H9 (cell line): ENCODE measurements around the gene IQCM. TPM values are rescaled to one million over a fixed set of nuclear protein-coding genes. Genes with fewer than 3 reads are reported as not detected.

Experiments used
- DNase-seq: peaks from one replicate; pipeline ENCODE4 v3.0.0-alpha.2; 2017
- H2AFZ ChIP-seq: one replicate; pipeline ENCODE4 v1.6.1; 2013; ENCODE audit warnings: mild to moderate bottlenecking, low read length, control low read depth, moderate library complexity
- H2AK5ac ChIP-seq: 2 replicates; pipeline ENCODE4 v1.6.1; 2013; ENCODE audit warnings: low read length, control low read depth, mixed read lengths; ENCODE audit not compliant: insufficient read length
- H2BK120ac ChIP-seq: one replicate; pipeline ENCODE4 v1.6.1; 2013; ENCODE audit warnings: low read depth, mild to moderate bottlenecking, low read length, control low read depth, inconsistent platforms; ENCODE audit not compliant: poor library complexity, severe bottlenecking
- H2BK12ac ChIP-seq: 2 replicates; pipeline ENCODE4 v1.6.1; 2013; ENCODE audit warnings: low read length, control low read depth, mixed read lengths, low read depth; ENCODE audit not compliant: insufficient read length
- H2BK15ac ChIP-seq: 2 replicates; pipeline ENCODE4 v1.6.1; 2013; ENCODE audit warnings: low read depth, low read length, control low read depth
- H2BK20ac ChIP-seq: one replicate; pipeline ENCODE4 v1.6.1; 2013; ENCODE audit warnings: low read depth, mild to moderate bottlenecking, low read length, control low read depth, inconsistent platforms; ENCODE audit not compliant: poor library complexity, severe bottlenecking
- H2BK5ac ChIP-seq: 2 replicates; pipeline ENCODE4 v1.6.1; 2013; ENCODE audit warnings: low read length, control low read depth, mixed read lengths; ENCODE audit not compliant: insufficient read length
- H3K14ac ChIP-seq: 2 replicates; pipeline ENCODE4 v1.6.1; 2013; ENCODE audit warnings: low read length, control low read depth; ENCODE audit not compliant: insufficient read depth
- H3K18ac ChIP-seq: 2 replicates; pipeline ENCODE4 v1.6.1; 2013; ENCODE audit warnings: low read depth, mild to moderate bottlenecking, mixed read lengths, low read length, control low read depth; ENCODE audit not compliant: insufficient read length
- H3K23ac ChIP-seq: 2 replicates; pipeline ENCODE4 v1.6.1; 2013; ENCODE audit warnings: low read length, control low read depth, mixed read lengths, low read depth; ENCODE audit not compliant: insufficient read length
- H3K23me2 ChIP-seq: 2 replicates; pipeline ENCODE4 v1.6.1; 2013; ENCODE audit warnings: low read depth, mild to moderate bottlenecking, mixed read lengths, low read length, control low read depth; ENCODE audit not compliant: insufficient read length, poor library complexity, severe bottlenecking
- H3K27ac ChIP-seq: 2 replicates; pipeline ENCODE4 v1.5.1; 2013; ENCODE audit warnings: low read length, control low read depth, mixed read lengths, low read depth; ENCODE audit not compliant: insufficient read length
- H3K27me3 ChIP-seq: 2 replicates; pipeline ENCODE4 v1.6.1; 2013; ENCODE audit warnings: low read length, control low read depth, inconsistent platforms; ENCODE audit not compliant: insufficient read depth
- H3K4ac ChIP-seq: 2 replicates; pipeline ENCODE4 v1.6.1; 2013; ENCODE audit warnings: low read depth, mild to moderate bottlenecking, control low read depth, inconsistent platforms, low read length, moderate library complexity
- H3K4me1 ChIP-seq: 2 replicates; pipeline ENCODE4 v1.6.1; 2013; ENCODE audit warnings: low read length, control low read depth, inconsistent platforms; ENCODE audit not compliant: insufficient read depth
- H3K4me2 ChIP-seq: 2 replicates; pipeline ENCODE4 v1.6.1; 2013; ENCODE audit warnings: low read length, control low read depth, mixed read lengths; ENCODE audit not compliant: insufficient read length, insufficient read depth
- H3K56ac ChIP-seq: 2 replicates; pipeline ENCODE4 v1.6.1; 2013; ENCODE audit warnings: low read depth, mild to moderate bottlenecking, mixed read lengths, low read length, control low read depth; ENCODE audit not compliant: insufficient read length
- H3K79me1 ChIP-seq: 2 replicates; pipeline ENCODE4 v1.6.1; 2013; ENCODE audit warnings: low read depth, mild to moderate bottlenecking, moderate library complexity, low read length, control low read depth, inconsistent platforms; ENCODE audit not compliant: insufficient read depth, poor library complexity, severe bottlenecking
- H3K79me2 ChIP-seq: 2 replicates; pipeline ENCODE4 v1.6.1; 2013; ENCODE audit warnings: low read length, control low read depth, inconsistent platforms; ENCODE audit not compliant: insufficient read depth
- H3K9ac ChIP-seq: 2 replicates; pipeline ENCODE4 v1.6.1; 2013; ENCODE audit warnings: low read length, control low read depth, mixed read lengths; ENCODE audit not compliant: insufficient read length; ENCODE audit errors: extremely low read depth
- H3K9me3 ChIP-seq: one replicate; pipeline ENCODE4 v1.6.1; 2013; ENCODE audit warnings: low read depth, low read length, inconsistent platforms; ENCODE audit not compliant: control insufficient read depth
- H3T11ph ChIP-seq: one replicate; pipeline ENCODE4 v1.6.1; 2013; ENCODE audit warnings: mild to moderate bottlenecking, low read length, control low read depth, inconsistent platforms
- H4K20me1 ChIP-seq: one replicate; pipeline ENCODE4 v1.6.1; 2013; ENCODE audit not compliant: control insufficient read depth, insufficient read length, insufficient read depth
- H4K5ac ChIP-seq: 2 replicates; pipeline ENCODE4 v1.6.1; 2013; ENCODE audit warnings: low read depth, mild to moderate bottlenecking, mixed read lengths, low read length, control low read depth; ENCODE audit not compliant: insufficient read length
- H4K8ac ChIP-seq: replicated peaks from 2 replicates; pipeline ENCODE4 v1.6.1; 2013; ENCODE audit warnings: low read length, control low read depth, mixed read lengths, low read depth; ENCODE audit not compliant: insufficient read length
- H4K91ac ChIP-seq: 2 replicates; pipeline ENCODE4 v1.6.1; 2013; ENCODE audit warnings: low read depth, mild to moderate bottlenecking, moderate library complexity, mixed read lengths, low read length, control low read depth; ENCODE audit not compliant: insufficient read length
- H3K27ac Mint-ChIP-seq, 3 experiments: 2 replicates in 2 of 3; 3 replicates in 1 of 3; pipeline ENCODE4 v1.8.0; 2020 to 2021; ENCODE audit warnings: mixed read lengths in 3 of 3, mild to moderate bottlenecking in 1 of 3, moderate library complexity in 1 of 3
- H3K27me3 Mint-ChIP-seq: 2 replicates; pipeline ENCODE4 v1.8.0; 2021; ENCODE audit warnings: low read depth, mild to moderate bottlenecking, moderate library complexity, mixed read lengths
- H3K36me3 Mint-ChIP-seq, 3 experiments: 2 replicates in 2 of 3; 3 replicates in 1 of 3; pipeline ENCODE4 v1.8.0; 2020 to 2021; ENCODE audit warnings: low read depth in 3 of 3, mixed read lengths in 3 of 3; ENCODE audit not compliant: insufficient read depth in 1 of 3
- H3K4me1 Mint-ChIP-seq, 2 experiments: 2 replicates each; pipeline ENCODE4 v1.8.0; 2020; ENCODE audit warnings: mixed read lengths in 2 of 2
- H3K4me3 Mint-ChIP-seq, 2 experiments: 2 replicates in 1 of 2; 3 replicates in 1 of 2; pipeline ENCODE4 v1.8.0; 2020 to 2021; ENCODE audit warnings: mild to moderate bottlenecking in 2 of 2, mixed read lengths in 2 of 2, moderate library complexity in 1 of 2
- H3K9me3 Mint-ChIP-seq, 2 experiments: 2 replicates in 1 of 2; 3 replicates in 1 of 2; pipeline ENCODE4 v1.8.0; 2020; ENCODE audit warnings: mild to moderate bottlenecking in 2 of 2, mixed read lengths in 2 of 2, moderate library complexity in 1 of 2
- CTCF ChIP-seq: fragments of 200-600 bp; sonication (generic); conservative IDR thresholded peaks from 3 replicates; pipeline ENCODE4 v1.8.0; 2021; ENCODE audit warnings: antibody characterized with exemption, mild to moderate bottlenecking
- WGBS: extraction: QIAGEN DNeasy Blood & Tissue Kit; methylation state at CpG from one replicate; pipeline ENCODE4 v1.1.7; 2013; ENCODE audit warnings: missing lambda C conversion rate, low lambda C conversion rate, mixed read lengths; ENCODE audit not compliant: insufficient read length; ENCODE audit errors: extremely low coverage; 5-methylcytosine and 5-hydroxymethylcytosine counted together
- total RNA-seq: library from RNA; stranded (reverse); gene quantifications from 2 replicates; pipeline ENCODE4 v1.2.1, GENCODE V29; 2021

The IQCM gene
- total RNA-seq, 1 experiment from 2014 or later = 0.15 TPM

- Histone ChIP-seq H3K27me3 (no peaks in the 10 kb centered on the region), H3K23me2 (no peaks in the 10 kb centered on the region), H4K5ac (no peak overlapping the region), H3K4ac (no peak overlapping the region), H3K56ac (no peak overlapping the region), H3K4me1 (no peaks in the 10 kb centered on the region), H2AK5ac (no peak overlapping the region), H2BK20ac (no peak overlapping the region), H3K9ac (no peak overlapping the region), H2BK120ac (no peak overlapping the region), H3K23ac (no peak overlapping the region), H2BK15ac (no peak overlapping the region), H4K8ac (no peak overlapping the region), H2BK5ac (no peak overlapping the region), H2AFZ (no peak overlapping the region), H3K4me2 (no peak overlapping the region), H3K79me2 (no peaks in the 10 kb centered on the region), H3K18ac (no peak overlapping the region), H3K79me1 (no peaks in the 10 kb centered on the region), H3K27ac (no peak overlapping the region), H4K20me1 (no peaks in the 10 kb centered on the region), H3K9me3 (no peaks in the 10 kb centered on the region), H2BK12ac (no peak overlapping the region), H3T11ph (no peak overlapping the region), H4K91ac (no peak overlapping the region), H3K14ac (no peak overlapping the region)
- no peak for DNase-seq
- Mint-ChIP-seq H3K27me3 (no peaks in the 10 kb centered on the region), H3K36me3 (no peaks in the 10 kb centered on the region), H3K4me1 (peaks cover 6% of the 10 kb centered on the region in 2 experiments), H3K4me3 (no peak overlapping the region), H3K9me3 (no peaks in the 10 kb centered on the region), H3K27ac (peak overlapping the region; percentile 20 to 30 (median 27); a peak in 3 of 7 replicates)
- no peak for TF ChIP-seq CTCF
- WGBS = no CpG with 5 or more reads among the region's 7 CpGs
Measured at GRCh38 chr4:149738156-149738555, 77.5 kb downstream of the IQCM start.
